HG03565 (cell line): ENCODE data around the gene SIK1.
"Not testable (repeated sequence)": the region's sequence is repeated elsewhere in the genome, so short reads cannot be mapped to it uniquely, and the experiment has no call there.

Experiments used
- ATAC-seq: cut with Tn5 transposase; IDR thresholded peaks from one replicate; pipeline ENCODE4 v1.9.1; 2021; ENCODE audit warnings: mild to moderate bottlenecking, moderate library complexity; ENCODE audit not compliant: unreplicated experiment

The SIK1 gene

GRCh38 chr21:43398000-43398399 lies 28.9 kb downstream of the SIK1 start:
- not testable (repeated sequence) for ATAC-seq

GRCh38 chr21:43397439-43397808 lies 29.5 kb downstream of the SIK1 start:
- ATAC-seq = not testable (repeated sequence)

DNA sequence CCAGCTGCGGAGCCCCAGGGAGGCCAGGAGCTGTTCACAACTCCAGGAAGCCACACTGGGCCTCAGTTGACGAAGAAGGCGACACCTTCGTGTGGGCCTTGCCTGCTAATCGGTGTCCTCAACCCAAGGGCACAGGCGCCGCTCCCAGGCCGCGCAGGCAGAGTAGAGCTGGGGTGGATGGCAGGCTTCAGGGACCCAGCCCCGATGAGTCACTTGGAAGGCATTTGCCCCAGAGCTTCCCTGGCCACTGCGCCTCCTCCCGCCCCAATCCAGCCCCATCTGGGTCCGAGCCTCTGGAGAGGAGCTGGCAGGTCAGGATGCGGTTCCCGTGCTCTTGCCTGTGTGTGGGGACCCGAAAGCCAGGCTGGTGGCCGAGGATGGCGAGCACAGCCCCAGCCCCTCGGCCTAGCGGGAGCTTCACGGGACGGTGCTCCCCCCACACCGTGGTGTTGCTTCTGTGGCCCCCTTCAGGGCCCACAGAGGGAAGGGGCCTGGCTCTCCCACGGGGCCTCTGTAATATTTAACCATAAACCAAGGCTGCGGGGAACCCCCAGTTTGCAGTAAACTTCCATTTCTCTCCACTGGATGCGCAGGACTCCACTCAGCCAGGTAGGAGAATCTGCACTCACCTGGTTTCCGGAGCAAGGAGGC lies 30.0 kb downstream of the SIK1 start:
- ATAC-seq = not testable (repeated sequence)

DNA sequence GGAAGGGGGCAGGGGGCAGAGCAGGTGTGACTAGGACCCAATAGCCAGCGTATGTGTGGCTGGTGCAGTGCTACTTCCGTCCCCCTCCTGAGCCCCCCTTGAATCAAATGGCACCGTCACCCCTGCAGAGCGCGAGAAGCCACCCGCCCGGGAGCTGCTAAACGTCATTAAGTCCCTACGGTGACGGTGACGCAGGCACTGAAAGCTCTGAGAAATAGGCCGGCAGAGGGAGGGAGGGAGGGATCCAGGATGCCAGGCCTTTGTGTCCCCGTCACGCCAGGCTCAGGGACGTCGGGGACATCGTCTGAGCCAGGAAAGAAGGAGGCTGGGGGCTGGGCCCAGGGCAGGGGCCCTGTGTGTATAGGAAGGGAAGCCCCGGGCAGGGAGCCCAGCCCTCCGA lies 43.6 kb downstream of the SIK1 start:
- not testable (repeated sequence) for ATAC-seq

DNA sequence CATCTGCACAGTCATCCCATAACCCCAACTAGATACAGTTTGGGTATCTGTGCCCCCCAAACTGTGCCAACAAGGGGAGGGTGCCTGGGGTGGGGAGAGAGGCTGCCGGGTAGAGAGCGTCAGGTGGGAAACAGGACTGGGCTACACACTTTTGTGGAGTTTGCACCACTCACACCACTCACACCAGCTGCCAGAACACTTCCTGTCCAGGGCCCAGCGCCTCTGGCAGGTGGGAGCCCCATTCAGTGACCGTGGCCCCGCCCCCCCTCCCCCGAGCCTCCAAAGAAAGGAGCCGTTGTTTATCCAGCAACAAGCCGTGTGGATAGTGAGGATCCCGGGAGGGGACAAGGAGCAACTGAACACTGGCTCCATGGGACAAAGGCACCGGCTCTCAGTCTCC lies 44.0 kb downstream of the SIK1 start:
- not testable (repeated sequence) for ATAC-seq

DNA sequence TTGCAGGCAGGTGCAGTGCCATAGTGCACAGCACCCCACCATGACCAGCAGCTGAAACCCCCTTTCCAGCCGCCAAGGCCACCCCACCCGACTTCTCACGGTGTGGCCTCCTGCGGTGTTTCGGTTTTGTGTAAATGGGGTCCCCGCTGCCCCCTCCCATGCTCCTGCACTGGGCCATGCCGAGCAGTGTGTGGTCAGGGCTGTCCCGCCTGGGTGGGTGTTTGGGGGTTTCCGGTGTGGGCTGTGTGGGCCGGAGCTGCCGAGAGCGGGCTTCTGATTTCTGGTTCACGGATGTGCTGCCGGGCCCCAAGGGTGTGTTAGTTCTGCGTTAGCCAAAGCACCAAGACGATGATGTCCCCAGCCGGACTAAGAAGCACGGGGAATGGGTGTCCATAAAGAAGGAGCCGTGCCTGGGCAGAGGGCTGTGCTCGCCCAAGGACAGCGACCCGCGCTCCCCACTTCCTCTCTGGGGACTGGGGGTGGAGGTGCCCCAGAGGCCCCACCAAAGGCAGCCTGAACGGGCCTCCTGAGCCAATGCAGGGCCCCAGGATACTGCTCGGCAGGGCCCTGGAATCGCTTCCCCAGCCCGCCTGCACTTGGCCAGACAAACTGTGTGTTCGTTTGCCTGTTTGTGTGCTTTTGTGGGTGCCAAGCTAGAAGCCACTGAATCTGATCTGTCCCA lies 45.9 kb downstream of the SIK1 start:
- ATAC-seq = not testable (repeated sequence)

GRCh38 chr21:43380337-43380736 lies 46.6 kb downstream of the SIK1 start:
- not testable (repeated sequence) for ATAC-seq

DNA sequence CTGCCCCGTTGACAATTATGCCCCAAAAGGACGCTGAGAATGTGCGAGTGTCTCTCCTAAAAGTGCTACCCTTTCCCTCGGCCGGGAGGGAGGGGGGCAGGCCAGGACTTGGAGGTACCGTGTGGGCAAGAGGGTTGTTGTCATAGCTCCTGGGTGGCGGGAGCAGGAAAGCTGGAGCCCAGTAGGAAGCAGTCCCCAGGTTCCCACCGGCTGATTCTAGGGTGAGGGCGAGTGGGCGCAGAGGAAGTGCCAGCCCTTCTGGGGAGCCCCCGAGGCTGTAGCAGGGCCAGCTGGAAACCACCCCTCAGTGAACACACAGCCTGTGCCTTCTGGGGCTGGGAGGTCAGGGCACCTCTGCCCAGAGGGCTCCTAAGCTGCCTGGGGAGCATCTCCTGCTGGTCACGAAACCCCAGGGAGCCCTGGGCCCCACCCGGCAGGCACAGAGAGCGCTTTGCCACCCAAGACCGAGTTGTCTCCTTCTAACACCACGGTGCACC lies 47.3 kb downstream of the SIK1 start:
- not testable (repeated sequence) for ATAC-seq

- ATAC-seq = no peak
Measured at GRCh38 chr21:43376478-43376882, 50.5 kb downstream of the SIK1 start.

DNA sequence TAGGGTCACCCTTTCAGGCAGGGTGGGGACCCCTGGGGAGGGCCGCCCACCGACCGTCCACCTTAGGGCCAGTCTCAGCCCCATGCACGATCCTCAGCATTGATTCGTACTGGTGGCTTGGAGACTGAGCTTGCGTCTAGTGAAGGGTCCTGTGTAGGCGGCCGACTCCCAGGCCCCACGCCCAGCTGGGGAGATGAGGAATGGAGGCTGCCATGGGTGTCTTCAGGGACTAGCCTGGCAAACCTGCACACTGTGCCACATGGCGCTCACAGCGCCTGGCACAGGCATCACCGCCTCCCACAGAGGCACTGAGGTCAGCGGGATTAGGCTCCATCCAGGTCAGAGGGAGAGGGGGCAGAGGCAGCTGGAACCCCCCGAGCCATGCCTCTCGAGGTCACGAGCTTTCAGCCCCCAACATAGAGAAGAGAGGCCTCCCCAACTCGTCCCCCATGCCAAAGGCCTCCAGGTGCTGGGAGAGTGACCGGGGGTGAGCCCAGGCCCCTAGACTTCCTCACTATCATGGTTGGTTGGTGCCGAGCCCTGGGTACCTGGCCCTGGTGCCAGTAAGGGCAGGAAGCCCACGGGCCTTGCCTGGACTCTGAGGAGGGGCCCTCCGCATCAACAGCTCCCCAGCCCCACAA lies 51.0 kb downstream of the SIK1 start:
- ATAC-seq = no peak

DNA sequence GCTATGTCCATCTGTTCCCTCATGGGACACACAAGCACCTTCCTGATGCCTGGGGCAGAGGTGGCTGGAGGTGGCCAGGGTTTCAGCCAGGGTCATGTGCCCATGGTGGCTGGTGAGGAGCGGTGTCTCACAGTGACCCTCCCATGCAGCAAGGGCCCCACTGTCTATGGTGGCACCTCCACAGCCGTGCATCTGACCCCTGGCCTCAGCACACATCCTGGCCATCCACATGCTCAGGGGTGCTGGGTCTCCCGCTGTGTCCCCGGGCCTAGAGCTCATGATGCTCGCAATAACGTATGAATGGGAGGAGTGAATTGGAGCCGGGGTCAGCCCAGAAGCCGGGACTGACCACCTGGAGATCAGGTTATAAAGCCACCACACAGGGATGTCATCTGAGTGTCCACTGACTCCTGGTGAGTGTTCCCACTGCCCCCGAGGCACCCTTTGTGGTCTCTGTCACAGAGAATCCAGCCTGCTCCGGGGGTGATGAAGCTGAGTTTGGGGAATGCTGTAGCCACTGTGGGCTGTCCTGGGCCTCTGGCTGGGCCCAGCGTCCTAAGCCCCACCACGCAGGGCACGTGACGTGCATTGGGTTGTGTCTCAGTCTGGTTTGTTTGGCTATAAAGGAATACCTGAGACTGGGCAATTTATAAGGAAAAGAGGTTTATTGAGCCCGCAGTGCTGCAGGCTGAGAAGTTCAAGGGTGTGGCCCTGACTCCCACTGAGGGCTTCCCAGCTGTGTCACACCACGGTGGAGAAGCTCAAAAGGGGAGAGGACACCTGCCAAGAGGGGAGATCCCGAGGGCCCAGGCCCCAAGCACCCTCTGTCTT lies 51.7 kb downstream of the SIK1 start:
- ATAC-seq = no peak

DNA sequence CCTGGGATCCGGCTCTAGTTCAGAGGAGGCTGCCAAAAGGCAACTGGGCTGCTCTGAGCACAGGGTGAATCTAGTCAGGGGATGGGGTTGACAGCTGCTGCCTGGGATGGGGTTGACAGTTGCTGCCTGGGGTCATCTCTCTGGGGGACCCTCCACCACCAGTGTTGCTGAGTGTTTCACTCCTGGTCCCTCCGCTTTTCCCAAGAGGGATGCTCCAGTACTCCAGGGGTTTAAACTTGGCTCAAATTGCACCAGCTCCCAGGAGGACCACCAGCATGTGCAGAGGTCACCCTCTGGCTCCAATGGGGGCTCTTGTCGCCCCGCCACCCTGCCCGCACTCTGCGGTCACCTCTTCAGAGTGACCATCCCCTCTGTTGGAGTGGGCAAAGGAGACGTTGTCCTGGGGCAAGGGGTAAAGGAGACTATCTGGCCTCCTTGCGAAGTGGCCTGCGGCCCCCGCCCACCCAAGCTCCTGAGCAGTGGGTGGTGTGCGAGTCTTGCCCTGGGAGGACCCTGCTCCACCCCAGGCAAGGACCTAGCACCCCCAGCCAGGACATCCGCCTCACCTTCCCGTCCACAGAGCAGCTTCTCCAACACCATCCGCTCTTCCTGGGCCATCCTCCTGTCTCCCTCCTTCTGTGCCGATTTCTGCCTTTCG lies 52.6 kb downstream of the SIK1 start:
- no peak for ATAC-seq

DNA sequence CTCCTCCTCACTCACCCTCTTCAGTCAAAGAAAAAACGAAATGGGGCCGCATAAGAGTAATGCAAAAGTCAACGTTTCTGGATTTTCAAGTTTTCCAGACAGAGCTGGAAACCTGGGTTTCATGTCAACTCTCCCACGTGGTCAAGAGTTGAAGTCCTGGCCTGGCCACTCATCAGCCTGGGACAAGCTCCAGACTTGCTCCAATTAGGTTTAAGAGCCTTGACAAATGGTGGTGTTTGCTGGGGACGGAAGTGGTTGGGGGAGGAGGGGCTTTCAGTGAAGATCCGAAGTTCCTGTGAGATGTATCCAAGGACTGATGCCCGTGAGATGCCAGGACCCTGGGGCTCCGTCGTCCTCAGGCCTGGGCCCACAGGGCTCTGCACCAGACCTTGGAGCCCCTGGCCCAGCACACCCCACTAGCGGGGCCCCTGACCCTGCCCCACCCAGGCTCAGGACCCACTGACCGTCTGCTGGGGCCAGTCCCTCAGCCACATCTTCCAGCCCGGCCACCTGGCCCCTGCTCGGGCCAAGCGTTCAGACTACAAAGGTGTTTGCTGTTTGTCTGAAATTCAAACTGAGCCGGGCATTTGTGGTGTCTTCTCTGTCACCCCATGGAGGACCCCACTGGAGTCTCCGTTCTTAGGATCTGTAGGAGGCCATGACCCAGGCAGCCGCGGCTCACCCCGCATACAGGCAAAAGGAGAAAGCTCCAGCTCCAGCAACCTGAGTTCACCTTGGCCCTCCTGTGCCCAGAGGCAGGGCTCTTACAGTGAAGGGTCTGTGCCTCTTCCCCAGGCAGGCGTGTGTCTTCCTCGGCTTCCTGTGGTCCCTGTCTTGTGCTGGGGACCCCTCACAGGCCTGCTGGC lies 53.3 kb downstream of the SIK1 start:
- no peak for ATAC-seq

GRCh38 chr21:43372663-43373361 lies 54.1 kb downstream of the SIK1 start:
- no peak for ATAC-seq

- no peak for ATAC-seq
Measured at GRCh38 chr21:43371786-43372185, 55.1 kb downstream of the SIK1 start.

- no peak for ATAC-seq
Measured at GRCh38 chr21:43370888-43371570, 55.9 kb downstream of the SIK1 start.

GRCh38 chr21:43370091-43370658 lies 56.8 kb downstream of the SIK1 start:
- no peak for ATAC-seq

DNA sequence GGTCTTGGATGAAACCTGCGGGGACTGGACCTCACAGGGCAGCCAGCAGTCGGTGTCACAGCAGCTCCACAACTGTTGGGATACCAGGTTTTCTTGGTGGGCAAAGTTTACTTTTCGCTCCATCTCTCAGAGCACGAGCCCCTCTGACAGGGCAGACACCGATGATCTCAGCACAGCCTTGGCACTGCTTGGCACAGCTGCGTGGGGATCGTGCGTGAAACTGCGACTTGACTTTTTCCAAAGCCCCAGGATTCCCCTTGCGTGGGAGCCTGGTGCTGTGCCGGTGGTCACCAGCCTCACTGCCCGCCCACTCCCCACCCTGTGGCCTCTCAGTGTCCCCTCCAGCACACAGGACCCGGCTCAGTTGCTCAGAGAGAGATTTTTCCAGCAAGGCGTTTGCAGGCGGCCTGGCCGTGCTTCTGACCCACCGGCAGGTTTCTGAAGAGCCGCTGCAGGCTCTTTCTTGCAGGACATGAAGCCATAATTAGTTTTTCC lies 57.3 kb downstream of the SIK1 start:
- no peak for ATAC-seq
